Body of pancreas (tissue), 4 donors: ENCODE results near the gene TMEM117. TPM values are rescaled to one million over a fixed set of nuclear protein-coding genes. Genes with fewer than 3 reads are reported as not detected.

Source experiments
- ATAC-seq: fragments of 150-250 bp; one replicate; pipeline ENCODE4 v1.9.1; 2016
- DNase-seq, 4 donors: peaks; one replicate each; pipeline ENCODE4 v3.0.0-alpha.2; 2019
- H3K27ac ChIP-seq, 4 donors: fragments of 200-600 bp; sonication (generic); 1 replicate in 3 of 4; 2 replicates in 1 of 4; pipeline versions ENCODE4 v1.5.1 to v1.6.1; 2016 to 2019; ENCODE audit warnings: mild to moderate bottlenecking in 1 of 4, mixed read lengths in 1 of 4, moderate library complexity in 1 of 4
- H3K27me3 ChIP-seq, 2 donors: fragments of 200-600 bp; sonication (generic); one replicate each; pipeline ENCODE4 v1.6.0; 2016; ENCODE audit warnings: mild to moderate bottlenecking in 1 of 2
- H3K36me3 ChIP-seq, 2 donors: fragments of 200-600 bp; sonication (generic); replicated peaks in 1 of 2; 2 replicates each; pipeline ENCODE4 v1.5.1; 2016; ENCODE audit warnings: low read depth in 2 of 2; ENCODE audit not compliant: insufficient read depth in 1 of 2
- H3K4me1 ChIP-seq: fragments of 200-600 bp; sonication (generic); one replicate; pipeline ENCODE4 v1.6.0; 2016
- H3K4me3 ChIP-seq, 2 donors: fragments of 200-600 bp; sonication (generic); 1 replicate in 1 of 2; 2 replicates in 1 of 2; pipeline ENCODE4 v1.5.1; 2016 to 2019
- H3K9me3 ChIP-seq, 3 donors: fragments of 200-600 bp; sonication (generic); 1 replicate in 2 of 3; 2 replicates in 1 of 3; pipeline ENCODE4 v1.5.1; 2016
- POLR2A ChIP-seq, 3 donors: fragments of 450-650 bp; IDR thresholded peaks; one replicate each; pipeline ENCODE4 v1.6.1; 2016; ENCODE audit warnings: antibody characterized with exemption in 3 of 3, mild to moderate bottlenecking in 2 of 3
- WGBS, 2 donors: methylation state at CpG; one replicate each; pipeline ENCODE4 v1.1.5; 2017; 5-methylcytosine and 5-hydroxymethylcytosine counted together
- intact Hi-C: fragments of 100-400 bp; cut with DNase I; formaldehyde crosslinking; loops from one replicate; pipeline ENCODE4 v1.15.1; 2023
- total RNA-seq, 2 donors: library from RNA; depleted of rRNA; stranded (reverse); fragments of >200 nt; gene quantifications; one replicate each; pipeline ENCODE4 v1.1.0, GENCODE V29; 2016
- TF ChIP-seq, protein P1 (sequence below), 7 experiments: fragments of 450-650 bp in 4 of 7; fragments of 200-600 bp in 3 of 7; sonication (generic) in 3 of 7; IDR thresholded peaks; one replicate each; pipeline ENCODE4 v1.5.1; 2016 to 2019; ENCODE audit warnings: antibody characterized with exemption in 7 of 7

Gene TMEM117
- total RNA-seq, 2 donors from 2014 or later, result 19.2 to 23.4 TPM

DNA sequence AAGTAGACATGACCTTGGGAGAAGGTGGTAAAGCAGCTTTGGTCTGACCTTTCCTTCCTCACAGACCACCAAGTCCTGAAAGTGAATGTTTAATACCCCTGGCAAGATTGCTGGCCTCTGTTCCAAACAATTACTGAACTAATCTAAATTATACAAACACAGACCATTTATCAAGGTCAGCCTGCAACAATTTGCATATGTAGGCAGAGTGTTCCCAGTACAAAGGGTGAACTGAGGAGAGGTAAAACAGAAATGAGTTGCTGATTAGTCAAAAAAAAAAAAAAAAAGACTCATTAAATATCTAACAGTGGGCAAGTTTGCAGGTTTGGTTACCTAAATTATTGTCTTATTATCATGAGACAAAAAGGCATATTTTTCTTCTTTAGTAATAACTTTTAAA, 506.5 kb downstream of the TMEM117 start:
- intact Hi-C loops, result no loop called here
- H3K27me3 ChIP-seq, result no peaks in the 10 kb centered on the region
- H3K27ac ChIP-seq, result no peak overlapping the region
- TF ChIP-seq, protein P1, sequence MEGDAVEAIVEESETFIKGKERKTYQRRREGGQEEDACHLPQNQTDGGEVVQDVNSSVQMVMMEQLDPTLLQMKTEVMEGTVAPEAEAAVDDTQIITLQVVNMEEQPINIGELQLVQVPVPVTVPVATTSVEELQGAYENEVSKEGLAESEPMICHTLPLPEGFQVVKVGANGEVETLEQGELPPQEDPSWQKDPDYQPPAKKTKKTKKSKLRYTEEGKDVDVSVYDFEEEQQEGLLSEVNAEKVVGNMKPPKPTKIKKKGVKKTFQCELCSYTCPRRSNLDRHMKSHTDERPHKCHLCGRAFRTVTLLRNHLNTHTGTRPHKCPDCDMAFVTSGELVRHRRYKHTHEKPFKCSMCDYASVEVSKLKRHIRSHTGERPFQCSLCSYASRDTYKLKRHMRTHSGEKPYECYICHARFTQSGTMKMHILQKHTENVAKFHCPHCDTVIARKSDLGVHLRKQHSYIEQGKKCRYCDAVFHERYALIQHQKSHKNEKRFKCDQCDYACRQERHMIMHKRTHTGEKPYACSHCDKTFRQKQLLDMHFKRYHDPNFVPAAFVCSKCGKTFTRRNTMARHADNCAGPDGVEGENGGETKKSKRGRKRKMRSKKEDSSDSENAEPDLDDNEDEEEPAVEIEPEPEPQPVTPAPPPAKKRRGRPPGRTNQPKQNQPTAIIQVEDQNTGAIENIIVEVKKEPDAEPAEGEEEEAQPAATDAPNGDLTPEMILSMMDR (IDR thresholded peaks at IDR 0.05), result no peak
- no peak for TF ChIP-seq POLR2A (IDR thresholded peaks at IDR 0.05)
- H3K36me3 ChIP-seq, result no peaks in the 10 kb centered on the region
- no peak overlapping the region for H3K4me3 ChIP-seq
- H3K4me1 ChIP-seq, result peaks cover 9% of the 10 kb centered on the region
- no peaks in the 10 kb centered on the region for H3K9me3 ChIP-seq
- ATAC-seq, result peak; percentile 38
- DNase-seq, result no peak

DNA sequence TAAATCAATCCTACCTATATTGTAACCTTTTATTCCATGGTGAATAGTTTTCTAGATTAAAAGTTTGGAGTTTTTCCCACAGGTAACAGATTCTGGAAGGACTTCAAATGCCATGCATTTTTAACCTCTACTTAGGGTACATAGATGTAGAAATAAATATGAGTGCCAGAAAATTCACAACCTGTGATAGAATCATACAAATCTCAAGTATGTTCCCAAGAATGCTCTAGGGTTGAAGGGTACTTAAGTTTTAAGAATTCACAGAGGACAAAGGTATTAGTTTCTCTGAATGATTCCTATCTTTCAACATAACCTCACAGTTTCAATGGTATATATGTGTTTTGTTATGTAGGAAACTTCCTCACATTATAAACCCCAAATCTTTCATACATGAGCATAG, 511.3 kb downstream of the TMEM117 start:
- H3K4me1 ChIP-seq, result peaks cover 3% of the 10 kb centered on the region
- no peak for DNase-seq
- no peaks in the 10 kb centered on the region for H3K36me3 ChIP-seq
- intact Hi-C loops, result no loop called here
- H3K27ac ChIP-seq, result no peak overlapping the region
- no peak overlapping the region for H3K4me3 ChIP-seq
- no peaks in the 10 kb centered on the region for H3K9me3 ChIP-seq
- H3K27me3 ChIP-seq, result no peaks in the 10 kb centered on the region
- no peak for ATAC-seq
- TF ChIP-seq, protein P1 (IDR thresholded peaks at IDR 0.05), result no peak
- no peak for TF ChIP-seq POLR2A (IDR thresholded peaks at IDR 0.05)

DNA sequence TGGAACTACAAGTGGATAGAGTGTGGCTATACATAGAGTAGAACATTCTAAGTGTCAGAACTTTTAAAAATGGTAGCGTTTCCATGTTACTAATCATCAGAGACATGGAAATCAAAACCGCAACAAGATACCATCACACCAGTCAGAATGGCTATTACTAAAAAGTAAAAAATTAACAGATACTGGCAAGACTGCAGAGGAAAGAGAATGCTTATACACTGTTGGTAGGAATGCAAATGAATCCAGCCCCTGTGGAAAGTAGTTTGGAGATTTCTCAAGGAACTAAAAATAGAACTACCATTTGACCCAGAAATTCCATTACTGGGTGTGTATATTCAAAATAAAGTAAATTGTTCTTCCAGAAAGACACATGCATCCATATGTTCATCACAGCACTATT, 521.6 kb downstream of the TMEM117 start:
- no peaks in the 10 kb centered on the region for H3K9me3 ChIP-seq
- TF ChIP-seq, protein P1 (IDR thresholded peaks at IDR 0.05), result no peak
- TF ChIP-seq POLR2A (IDR thresholded peaks at IDR 0.05), result no peak
- H3K27ac ChIP-seq, result no peak overlapping the region
- DNase-seq (no peak), ATAC-seq (no peak)
- H3K27me3 ChIP-seq, result no peaks in the 10 kb centered on the region
- WGBS, 2 donors, result 83 to 89% methylated on average over 2 of the region's 2 CpGs
- H3K36me3 ChIP-seq, result no peaks in the 10 kb centered on the region
- intact Hi-C loops, result no loop called here
- no peak overlapping the region for H3K4me3 ChIP-seq
- no peaks in the 10 kb centered on the region for H3K4me1 ChIP-seq

DNA sequence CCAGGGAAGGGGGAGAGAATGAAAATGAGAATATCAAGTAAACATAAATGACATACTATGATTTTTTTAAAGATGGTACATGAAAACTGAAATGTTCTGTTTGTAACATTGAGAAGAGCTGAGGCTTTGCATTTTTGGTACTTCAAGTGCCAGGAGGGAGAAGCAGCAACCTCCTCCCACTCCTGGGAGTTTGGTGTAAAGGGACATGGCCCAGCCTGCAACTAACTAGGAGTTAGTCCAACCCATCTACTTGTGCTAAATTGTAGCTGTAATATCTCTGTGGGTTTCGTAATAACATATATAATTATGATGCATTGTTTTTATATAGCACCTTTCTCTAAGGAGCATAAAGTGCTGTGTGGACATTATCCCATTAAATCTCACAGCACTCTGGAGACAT, 522.8 kb downstream of the TMEM117 start:
- ATAC-seq (no peak), DNase-seq (no peak)
- 100% methylated on average over 1 of the region's 1 CpG for WGBS, 2 donors
- Histone ChIP-seq H3K27me3 (no peaks in the 10 kb centered on the region), H3K4me1 (no peaks in the 10 kb centered on the region), H3K27ac (no peak overlapping the region), H3K36me3 (no peaks in the 10 kb centered on the region), H3K9me3 (no peaks in the 10 kb centered on the region), H3K4me3 (no peak overlapping the region)
- intact Hi-C loops, result no loop called here
- no peak for TF ChIP-seq POLR2A (IDR thresholded peaks at IDR 0.05)

DNA sequence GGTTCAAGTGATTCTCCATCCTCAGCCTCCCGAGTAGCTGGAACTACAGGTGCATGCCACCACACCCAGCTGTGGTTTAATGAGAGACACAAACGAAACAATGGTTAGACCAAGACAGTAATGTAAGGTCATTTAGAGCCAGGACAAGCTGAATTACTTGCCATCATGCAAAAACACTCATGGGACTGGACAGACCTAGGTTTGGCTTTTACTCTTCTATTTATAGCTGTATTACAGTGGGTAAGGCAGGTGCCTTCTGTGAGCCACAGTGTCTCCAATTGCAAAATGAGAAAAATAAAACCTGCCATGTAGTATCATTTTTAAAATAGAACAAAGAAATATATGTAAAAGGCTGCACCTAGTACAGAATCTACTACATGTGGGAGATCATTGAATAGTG, 527.1 kb downstream of the TMEM117 start:
- WGBS, 2 donors, result 79% methylated on average over 2 of the region's 2 CpGs
- no peak for DNase-seq

More for the DNA sequence above, 527.1 kb downstream of the TMEM117 start:
- intact Hi-C loops, result no loop called here
- no peaks in the 10 kb centered on the region for H3K9me3 ChIP-seq
- no peak for TF ChIP-seq POLR2A (IDR thresholded peaks at IDR 0.05)
- TF ChIP-seq, protein P1 (IDR thresholded peaks at IDR 0.05), result no peak
- H3K27me3 ChIP-seq, result no peaks in the 10 kb centered on the region
- no peaks in the 10 kb centered on the region for H3K4me1 ChIP-seq
- no peaks in the 10 kb centered on the region for H3K36me3 ChIP-seq
- no peak for ATAC-seq
- no peak overlapping the region for H3K27ac ChIP-seq
- H3K4me3 ChIP-seq, result no peak overlapping the region
